ENCODE measurements around the gene ZNF787. TPM values are rescaled to one million over a fixed set of nuclear protein-coding genes. Genes with fewer than 3 reads are reported as not detected.

The ZNF787 gene
- polyA plus RNA-seq, 1 of the 3 experiments (the other 2 are of a cell fraction), result 16.0 TPM

- TF ChIP-seq REST (IDR thresholded peaks at IDR 0.05; ENCODE audit: low read depth, low read length) (no peak), FOSL2 (IDR thresholded peaks at IDR 0.05; ENCODE audit: borderline replicate concordance, low read depth) (no peak), PBX3 (IDR thresholded peaks at IDR 0.05) (no peak), FOXJ3 (CRISPR knock-in tag; IDR thresholded peaks at IDR 0.05) (no peak)
Observed at GRCh38 chr19:56133858-56134653, 13.0 kb upstream of the ZNF787 start (continued).

- Histone ChIP-seq H3K27ac (ENCODE audit: low read depth in 2 of 2, low read length in 1 of 2) (peak overlapping the region in 1 of 2 experiments; percentile 66; a peak in 2 of 4 replicates), H3F3A (replicated peaks; ENCODE audit: insufficient read depth) (no peaks in the 10 kb centered on the region), H3K9ac (peak overlapping the region; percentile 25; the same call in 1 of the 2 replicates), H3K4me2 (peak overlapping the region; percentile 57; the same call in 1 of the 2 replicates), H3K4me1 (ENCODE audit: control insufficient read depth in 1 of 2, insufficient read depth in 2 of 2, low read depth in 1 of 2, low read length in 1 of 2) (peaks cover 0 to 9% of the 10 kb centered on the region in 2 experiments; a peak in 2 of 4 replicates), H3K27me3 (ENCODE audit: insufficient read depth) (no peaks in the 10 kb centered on the region), H2AFZ (ENCODE audit: low read depth) (0 out of 2 replicates have a peak overlapping the region, but pooled peaks have one; percentile 74), H3K79me2 (ENCODE audit: insufficient read depth) (no peaks in the 10 kb centered on the region), H3K9me3 (no peaks in the 10 kb centered on the region), H3K4me3 (ENCODE audit: low read depth in 2 of 2, low read length in 1 of 2) (peak overlapping the region in 1 of 2 experiments; percentile 19; a peak in 1 of 4 replicates), H3K9me2 (no peaks in the 10 kb centered on the region), H4K20me1 (ENCODE audit: insufficient read depth) (no peaks in the 10 kb centered on the region), H3K36me3 (replicated peaks in 1 of 2; ENCODE audit: control insufficient read depth in 1 of 2, insufficient read depth in 2 of 2, low read length in 1 of 2) (no peaks in the 10 kb centered on the region)
- CTCF ChIA-PET, result interaction anchor here (0.8 to 4.4 kb wide), 4 partner anchors 8 to 66 kb away, joined by 3 to 12 read pairs (median 5); no protein-coding TSS in a partner anchor
- 68% methylated on average over 14 of the region's 14 CpGs for WGBS (ENCODE audit: low lambda C conversion rate)
- DNase-seq, result no peak
- POLR2A ChIA-PET, result no interaction called here
- TF ChIP-seq ELF1 (IDR thresholded peaks at IDR 0.05), result no peak
- TF ChIP-seq CTCF (IDR thresholded peaks at IDR 0.05), result no peak
- no peak for TF ChIP-seq FOXJ3 (CRISPR knock-in tag; IDR thresholded peaks at IDR 0.05)
- TF ChIP-seq NFIC (IDR thresholded peaks at IDR 0.05; ENCODE audit: borderline replicate concordance), result no peak
- TF ChIP-seq TAF1 (IDR thresholded peaks at IDR 0.05; ENCODE audit: borderline replicate concordance, low read depth, low read length), result no peak
- TF ChIP-seq RXRA (IDR thresholded peaks at IDR 0.05; ENCODE audit: borderline replicate concordance, low read depth), result no peak
- no peak for TF ChIP-seq RFX5 (IDR thresholded peaks at IDR 0.05; ENCODE audit: low read length)
- no peak for TF ChIP-seq REST (IDR thresholded peaks at IDR 0.05; ENCODE audit: low read depth, low read length)
- no peak for TF ChIP-seq MXI1 (IDR thresholded peaks at IDR 0.05; ENCODE audit: low read depth, low read length)
- TF ChIP-seq USF2 (IDR thresholded peaks at IDR 0.05; ENCODE audit: borderline replicate concordance, low read depth, low read length), result no peak
- TF ChIP-seq PBX3 (IDR thresholded peaks at IDR 0.05), result no peak
- TF ChIP-seq SMC3 (IDR thresholded peaks at IDR 0.05; ENCODE audit: low read depth, low read length), result no peak
- no peak for TF ChIP-seq RCOR1 (IDR thresholded peaks at IDR 0.05; ENCODE audit: low read length)
- TF ChIP-seq FOSL2 (IDR thresholded peaks at IDR 0.05; ENCODE audit: borderline replicate concordance, low read depth), result no peak
- no peak for TF ChIP-seq TCF12 (IDR thresholded peaks at IDR 0.05)
Observed at GRCh38 chr19:56132316-56132822, 11.3 kb upstream of the ZNF787 start.

All from SK-N-SH (cell line).